HepG2 (cell line): ENCODE results near the gene IP6K1. TPM values are rescaled to one million over a fixed set of nuclear protein-coding genes. Genes with fewer than 3 reads are reported as not detected.
A peak's percentile ranks its signal among the peaks of the same experiment; 100 is the strongest.

Experiments
- ATAC-seq: fragments of 200-7000 bp; cut with Tn5 transposase; 3 replicates; pipeline ENCODE4 v1.9.1; 2020; ENCODE audit warnings: mild to moderate bottlenecking, moderate library complexity
- BruUV-seq: library from RNA; stranded (reverse); fragments of 400-500 nt; replicated peaks from 2 replicates; lab custom pipeline; 2021; lab: Mats Ljungman, UMichigan
- CTCF ChIA-PET: fragments of 300-600 bp; formaldehyde crosslinking; extraction: SDS; loops from one replicate; lab custom pipeline; 2021; ENCODE audit warnings: low total read pairs, inconsistent platforms, low intra/inter-chr PET ratio; lab: Yijun Ruan, JAX
- POLR2A ChIA-PET: fragments of 350-600 bp; sonication (Branson Sonifier 250); formaldehyde crosslinking; loops from one replicate; lab custom pipeline; 2020; ENCODE audit warnings: antibody characterized with exemption, inconsistent platforms; lab: Yijun Ruan, JAX
- DNase-seq: peaks from one replicate; pipeline ENCODE4 v3.0.0-alpha.2; 2015; ENCODE audit warnings: low spot score
- FAIRE-seq: peaks from 3 replicates; lab custom pipeline; 2011; peaks lifted over from hg19 to GRCh38; lab: Jason Lieb, UNC
- H2AFZ ChIP-seq: one replicate; pipeline ENCODE4 v1.6.1; 2011; ENCODE audit warnings: low read length, inconsistent platforms
- H3K27ac ChIP-seq: fragments of 300-600 bp; 3 replicates; pipeline ENCODE4 v1.8.0; 2011; ENCODE audit warnings: mixed run types, mild to moderate bottlenecking, mixed read lengths, low read length, inconsistent platforms; ENCODE audit not compliant: insufficient read depth; ENCODE audit errors: extremely low read length
- H3K27me3 ChIP-seq, 2 experiments: fragments of 200-600 bp in 1 of 2; 2 replicates in 1 of 2; 3 replicates in 1 of 2; pipeline versions ENCODE4 v1.6.0 to v1.8.0; 2011; ENCODE audit warnings: low read length in 2 of 2, mild to moderate bottlenecking in 2 of 2, moderate library complexity in 2 of 2, inconsistent platforms in 1 of 2; ENCODE audit not compliant: insufficient read depth in 2 of 2, control insufficient read depth in 1 of 2
- H3K36me3 ChIP-seq, 2 experiments: fragments of 200-600 bp in 1 of 2; replicated peaks in 1 of 2; 2 replicates in 1 of 2; 3 replicates in 1 of 2; pipeline versions ENCODE4 v1.5.1 to v1.8.0; 2011; ENCODE audit warnings: low read length in 2 of 2, inconsistent platforms in 1 of 2; ENCODE audit not compliant: insufficient read depth in 2 of 2, control insufficient read depth in 1 of 2
- H3K4me1 ChIP-seq: 2 replicates; pipeline ENCODE4 v1.5.1; 2012; ENCODE audit warnings: low read length, inconsistent platforms; ENCODE audit not compliant: insufficient read depth
- H3K4me2 ChIP-seq: 2 replicates; pipeline ENCODE4 v1.6.0; 2011; ENCODE audit warnings: low read depth, low read length, inconsistent platforms
- H3K4me3 ChIP-seq, 3 experiments: fragments of 200-600 bp in 1 of 3; sonication (generic), shearing (Covaris generic) in 1 of 3; replicated peaks in 1 of 3; 2 replicates each; pipeline ENCODE4 v1.5.1; 2011 to 2016; ENCODE audit warnings: low read length in 3 of 3, inconsistent platforms in 2 of 3, low read depth in 2 of 3, mild to moderate bottlenecking in 2 of 3, control low read depth in 1 of 3, mixed read lengths in 1 of 3; ENCODE audit not compliant: insufficient read depth in 1 of 3
- H3K79me2 ChIP-seq: one replicate; pipeline ENCODE4 v1.6.1; 2011; ENCODE audit warnings: low read length, inconsistent platforms; ENCODE audit not compliant: insufficient read depth
- H3K9ac ChIP-seq: 2 replicates; pipeline ENCODE4 v1.6.0; 2011; ENCODE audit warnings: mild to moderate bottlenecking, low read depth, low read length, inconsistent platforms; ENCODE audit not compliant: insufficient read depth
- H3K9me3 ChIP-seq: 2 replicates; pipeline ENCODE4 v1.5.1; 2012; ENCODE audit warnings: mild to moderate bottlenecking, low read length
- H4K20me1 ChIP-seq: 2 replicates; pipeline ENCODE4 v1.6.0; 2011; ENCODE audit warnings: inconsistent platforms, mild to moderate bottlenecking, low read length, moderate library complexity; ENCODE audit not compliant: insufficient read depth
- AGO2 ChIP-seq: fragments of 200-400 bp; formaldehyde crosslinking; optimal IDR thresholded peaks from 2 replicates; pipeline ENCODE3; 2017; ENCODE audit warnings: mild to moderate bottlenecking, low read depth, low read length, moderate library complexity
- AKNA ChIP-seq: sonication (generic); formaldehyde crosslinking; IDR thresholded peaks from 2 replicates; pipeline ENCODE4 v1.4.0; 2020; ENCODE audit warnings: missing genetic modification reagents, borderline replicate concordance
- DZIP1 ChIP-seq: sonication (generic); formaldehyde crosslinking; IDR thresholded peaks from 2 replicates; pipeline ENCODE4 v1.5.0; 2020; ENCODE audit warnings: mild to moderate bottlenecking, missing genetic modification reagents
- LBX2 ChIP-seq: sonication (generic); formaldehyde crosslinking; IDR thresholded peaks from 2 replicates; pipeline ENCODE4 v1.5.0; 2020; ENCODE audit warnings: missing genetic modification reagents, mild to moderate bottlenecking, borderline replicate concordance
- POLR2AphosphoS5 ChIP-seq: IDR thresholded peaks from 2 replicates; pipeline ENCODE4 v1.6.1; 2012; ENCODE audit warnings: low read depth, low read length
- POLR2G ChIP-seq: fragments of 200-400 bp; formaldehyde crosslinking; IDR thresholded peaks from 2 replicates; pipeline ENCODE4 v1.6.1; 2018; ENCODE audit warnings: mild to moderate bottlenecking, low read depth, low read length, moderate library complexity
- SSRP1 ChIP-seq: IDR thresholded peaks from 2 replicates; pipeline ENCODE4 v1.6.1; 2016; ENCODE audit warnings: control low read depth
- U2AF2 ChIP-seq: fragments of 200-400 bp; formaldehyde crosslinking; IDR thresholded peaks from 2 replicates; pipeline ENCODE4 v1.6.1; 2017; ENCODE audit warnings: low read depth, mild to moderate bottlenecking, low read length
- ZHX1 ChIP-seq: sonication (generic); formaldehyde crosslinking; IDR thresholded peaks from 2 replicates; pipeline ENCODE4 v1.8.1; 2022; ENCODE audit warnings: low read depth, mild to moderate bottlenecking, missing genetic modification reagents
- ZNF660 ChIP-seq: sonication (generic); formaldehyde crosslinking; IDR thresholded peaks from 2 replicates; pipeline ENCODE4 v1.5.1; 2020; ENCODE audit warnings: mild to moderate bottlenecking, low read depth, missing genetic modification reagents, borderline replicate concordance
- ZNF766 ChIP-seq: sonication (generic); formaldehyde crosslinking; IDR thresholded peaks from 2 replicates; pipeline ENCODE4 v1.5.0; 2020; ENCODE audit warnings: missing genetic modification reagents, borderline replicate concordance
- WGBS: methylation state at CpG from one replicate; pipeline ENCODE4 v1.1.6; 2017; ENCODE audit warnings: low lambda C conversion rate; 5-methylcytosine and 5-hydroxymethylcytosine counted together
- in situ Hi-C: cut with HindIII; loops from 2 replicates; pipeline ENCODE4 v1.10.0; 2017; ENCODE audit warnings: low pct_unique_long_range_greater_than_20kb; ENCODE audit not compliant: extremely low pct_ligation_motif_present
- intact Hi-C: fragments of 100-400 bp; cut with micrococcal nuclease; formaldehyde crosslinking; loops from one replicate; pipeline ENCODE4 v1.10.0; 2022; ENCODE audit not compliant: unreplicated experiment
- polyA plus RNA-seq, 8 experiments: library from polyadenylated mRNA; depleted of rRNA in 3 of 8; stranded (reverse) in 7 of 8; unstranded in 1 of 8; fragments of >200 nt; fragmentation: Illumina TruSeq in 4 of 8; extraction: Trizol in 4 of 8; gene quantifications; 2 replicates each; pipeline versions ENCODE4 v1.2.1 to v1.2.3, GENCODE V29; 2011 to 2016; ENCODE audit warnings: low read depth in 4 of 8, missing spikeins in 1 of 8, mixed read lengths in 1 of 8; ENCODE audit not compliant: insufficient read depth in 1 of 8
- total RNA-seq, 5 experiments: library from RNA; depleted of rRNA; stranded (reverse); fragments of >200 nt; fragmentation: Illumina TruSeq; extraction: Trizol; gene quantifications; 2 replicates each; pipeline ENCODE4 v1.2.3, GENCODE V29; 2016; ENCODE audit warnings: low read depth in 1 of 5

Gene IP6K1
- total and polyA plus RNA-seq, 2 of the 13 experiments (the other 11 are each of a cell fraction or from before 2014, with no cell fraction given): 17.7 to 29.7 TPM

GRCh38 chr3:49721896-49722781 is 64.2 kb downstream of the IP6K1 start:
- Histone ChIP-seq H3K27me3 (no peaks in the 10 kb centered on the region), H3K9ac (0 out of 2 replicates have a peak overlapping the region, but pooled peaks have one; percentile 95), H4K20me1 (no peaks in the 10 kb centered on the region), H3K4me3 (peak overlapping the region in 1 of 3 experiments; percentile 97; a peak in 2 of 6 replicates), H3K79me2 (peaks cover 13% of the 10 kb centered on the region), H3K9me3 (no peaks in the 10 kb centered on the region), H3K4me2 (peak overlapping the region; percentile 88), H2AFZ (no peak overlapping the region), H3K27ac (no peak overlapping the region), H3K36me3 (peaks cover 13 to 29% of the 10 kb centered on the region in 2 experiments), H3K4me1 (peaks cover 21% of the 10 kb centered on the region)
- ChIA-PET POLR2A (no interaction called here), CTCF (no interaction called here)
- intact Hi-C loops: no loop called here
- no peak for FAIRE-seq
- ATAC-seq: no peak
- no peak for DNase-seq
- in situ Hi-C loops: no loop called here
- 96% methylated on average over 19 of the region's 26 CpGs for WGBS
- BruUV-seq: no TSS peak
- TF ChIP-seq LBX2 (CRISPR knock-in tag) (no peak), POLR2AphosphoS5 (0 out of 2 replicates have a peak, but pooled peaks have one; percentile 3), POLR2G (0 out of 2 replicates have a peak, but pooled peaks have one; percentile 22), ZNF660 (CRISPR knock-in tag) (no peak), AGO2 (peak; percentile 95), ZHX1 (CRISPR knock-in tag) (no peak), AKNA (CRISPR knock-in tag) (no peak), U2AF2 (no peak), ZNF766 (CRISPR knock-in tag) (no peak), SSRP1 (0 out of 2 replicates have a peak, but pooled peaks have one; percentile 49), DZIP1 (CRISPR knock-in tag) (0 out of 2 replicates have a peak, but pooled peaks have one; percentile 43)
